H1 (cell line): Measurements from ENCODE around the gene DPYD.

ENCODE experiments used
- ATF3 ChIP-seq: IDR thresholded peaks from 2 replicates; pipeline ENCODE4 v1.6.1; 2011; ENCODE audit warnings: low read depth, mild to moderate bottlenecking, low read length; ENCODE audit not compliant: insufficient read depth
- CTCF ChIP-seq, 3 experiments: IDR thresholded peaks; 1 replicate in 2 of 3; 2 replicates in 1 of 3; pipeline versions ENCODE4 v1.5.1 to v1.6.1; 2011; ENCODE audit warnings: low read length in 3 of 3, mild to moderate bottlenecking in 3 of 3, inconsistent platforms in 2 of 3, low read depth in 1 of 3, moderate library complexity in 1 of 3; ENCODE audit not compliant: insufficient read depth in 1 of 3; ENCODE audit errors: control extremely low read depth in 1 of 3
- RAD21 ChIP-seq, 2 experiments: IDR thresholded peaks in 1 of 2; conservative IDR thresholded peaks in 1 of 2; 2 replicates each; pipeline ENCODE4 v1.6.1; 2011; ENCODE audit warnings: low read depth in 2 of 2, low read length in 2 of 2, improper control_type of control experiment in 1 of 2, inconsistent platforms in 1 of 2, mild to moderate bottlenecking in 1 of 2, moderate library complexity in 1 of 2
- YY1 ChIP-seq: IDR thresholded peaks from 2 replicates; pipeline ENCODE4 v1.6.1; 2011; ENCODE audit warnings: low read depth, mild to moderate bottlenecking, low read length
- ZNF274 ChIP-seq: IDR thresholded peaks from 2 replicates; pipeline ENCODE4 v1.7.0; 2012; ENCODE audit warnings: low read length, borderline replicate concordance; ENCODE audit errors: extremely low read depth

GRCh38 chr1:97170300-97170699, 750.5 kb downstream of the DPYD start:
- TF ChIP-seq ATF3 = no peak
- no peak for TF ChIP-seq RAD21 (IDR thresholded peaks at IDR 0.05 in 1 of 2, conservative IDR thresholded peaks at IDR 0.05 in 1 of 2; ENCODE audit: low read depth in 2 of 2, low read length in 2 of 2)
- no peak for TF ChIP-seq CTCF (IDR thresholded peaks at IDR 0.05; ENCODE audit: control extremely low read depth in 1 of 3, insufficient read depth in 1 of 3, low read depth in 1 of 3, low read length in 3 of 3)
- TF ChIP-seq ZNF274 = no peak
- no peak for TF ChIP-seq YY1
